Activated CD8-positive, alpha-beta T cell treated with anti-CD3 and anti-CD28 coated beads for 36 hours (primary cell): ENCODE measurements around the gene AOPEP. TPM values are rescaled to one million over a fixed set of nuclear protein-coding genes. Genes with fewer than 3 reads are reported as not detected.
A peak's percentile ranks its signal among the peaks of the same experiment; 100 is the strongest.

Source experiments
- ATAC-seq: fragments of 200-7000 bp; cut with Tn5 transposase; one replicate; pipeline ENCODE4 v1.10.0; 2021; ENCODE audit warnings: mild to moderate bottlenecking, moderate library complexity
- CTCF ChIA-PET: fragments of 350-600 bp; sonication (Branson Sonifier 250); formaldehyde crosslinking; loops from one replicate; lab custom pipeline; 2021; ENCODE audit warnings: antibody characterized with exemption; lab: Charles Lee
- POLR2A ChIA-PET: fragments of 350-600 bp; sonication (Branson Sonifier 250); formaldehyde crosslinking; loops from one replicate; lab custom pipeline; 2021; ENCODE audit warnings: antibody characterized with exemption; lab: Charles Lee
- DNase-seq: peaks from one replicate; pipeline ENCODE4 v3.0.0-alpha.2; 2020
- H3K27ac Mint-ChIP-seq: one replicate; pipeline ENCODE4 v1.8.0; 2021; ENCODE audit warnings: mild to moderate bottlenecking, mixed read lengths
- H3K27me3 Mint-ChIP-seq: one replicate; pipeline ENCODE4 v1.8.0; 2021; ENCODE audit warnings: mixed read lengths
- H3K36me3 Mint-ChIP-seq: one replicate; pipeline ENCODE4 v1.8.0; 2021; ENCODE audit warnings: low read depth, mixed read lengths
- H3K4me1 Mint-ChIP-seq: one replicate; pipeline ENCODE4 v1.8.0; 2021; ENCODE audit warnings: low read depth, mixed read lengths
- H3K4me3 Mint-ChIP-seq: one replicate; pipeline ENCODE4 v1.8.0; 2021; ENCODE audit warnings: mild to moderate bottlenecking, moderate library complexity, mixed read lengths
- H3K9me3 Mint-ChIP-seq: one replicate; pipeline ENCODE4 v1.8.0; 2021; ENCODE audit warnings: mixed read lengths
- CTCF ChIP-seq: fragments of 200-600 bp; IDR thresholded peaks from one replicate; pipeline ENCODE4 v1.8.0; 2022; ENCODE audit warnings: antibody characterized with exemption, mild to moderate bottlenecking
- intact Hi-C: fragments of 100-400 bp; cut with micrococcal nuclease; formaldehyde crosslinking; loops from one replicate; pipeline ENCODE4 v1.10.0; 2022
- total RNA-seq, 2 experiments: library from RNA; stranded (reverse); gene quantifications; one replicate each; pipeline ENCODE4 v1.2.3, GENCODE V29; 2021

AOPEP gene
- total RNA-seq, 2 experiments from 2014 or later: 7.1 to 8.7 TPM

GRCh38 chr9:94859226-94859625 lies 132.7 kb downstream of the AOPEP start:
- no peak for ATAC-seq
- no peak overlapping the region for H3K27ac Mint-ChIP-seq

GRCh38 chr9:94859891-94860290 lies 133.4 kb downstream of the AOPEP start:
- H3K27me3 Mint-ChIP-seq: no peaks in the 10 kb centered on the region
- ChIA-PET CTCF (no interaction called here), POLR2A (interaction anchor here (0.7 to 1.1 kb wide), 2 partner anchors 14 to 20 kb away, joined by 3 to 5 read pairs; no protein-coding TSS in a partner anchor)
- H3K4me1 Mint-ChIP-seq: peaks cover 33% of the 10 kb centered on the region
- H3K4me3 Mint-ChIP-seq: no peak overlapping the region
- intact Hi-C loops: loop anchor here (5.0 kb wide), 1 partner anchor 58 kb away; no protein-coding TSS in a partner anchor
- no peak for TF ChIP-seq CTCF
- H3K9me3 Mint-ChIP-seq: no peaks in the 10 kb centered on the region
- ATAC-seq (no peak), DNase-seq (no peak)
- H3K27ac Mint-ChIP-seq: peak overlapping the region; percentile 49
- H3K36me3 Mint-ChIP-seq: peaks cover 4% of the 10 kb centered on the region

More at GRCh38 chr9:94859226-94859625, 132.7 kb downstream of the AOPEP start:
- CTCF ChIA-PET: no interaction called here
- peaks cover 4% of the 10 kb centered on the region for H3K36me3 Mint-ChIP-seq
- no peaks in the 10 kb centered on the region for H3K27me3 Mint-ChIP-seq
- no peak for TF ChIP-seq CTCF
- peaks cover 32% of the 10 kb centered on the region for H3K4me1 Mint-ChIP-seq
- no peaks in the 10 kb centered on the region for H3K9me3 Mint-ChIP-seq
- no peak overlapping the region for H3K4me3 Mint-ChIP-seq
- POLR2A ChIA-PET: interaction anchor here (0.7 to 1.0 kb wide), 2 partner anchors 13 to 38 kb away, joined by 3 to 5 read pairs; no protein-coding TSS in a partner anchor
- intact Hi-C loops: no loop called here
- no peak for DNase-seq

GRCh38 chr9:94860678-94861588 lies 134.4 kb downstream of the AOPEP start:
- peaks cover 4% of the 10 kb centered on the region for H3K36me3 Mint-ChIP-seq
- ATAC-seq: peak; percentile 90
- TF ChIP-seq CTCF: no peak
- peak; percentile 85 for DNase-seq
- H3K27me3 Mint-ChIP-seq: no peaks in the 10 kb centered on the region
- intact Hi-C loops: loop anchor here (5.0 kb wide), 1 partner anchor 59 kb away; no protein-coding TSS in a partner anchor
- H3K4me1 Mint-ChIP-seq: peaks cover 33% of the 10 kb centered on the region
- no peaks in the 10 kb centered on the region for H3K9me3 Mint-ChIP-seq
- CTCF ChIA-PET: interaction anchor here (1.0 kb wide), 1 partner anchor 49 kb away, joined by 3 read pairs; no protein-coding TSS in a partner anchor
- POLR2A ChIA-PET: interaction anchor here (1.1 to 1.4 kb wide), 2 partner anchors 10 to 21 kb away, joined by 3 to 6 read pairs; no protein-coding TSS in a partner anchor
- peak overlapping the region; percentile 45 for H3K4me3 Mint-ChIP-seq
- peak overlapping the region; percentile 82 for H3K27ac Mint-ChIP-seq

- TF ChIP-seq CTCF: no peak
- H3K9me3 Mint-ChIP-seq: no peaks in the 10 kb centered on the region
- POLR2A ChIA-PET: interaction anchor here (1.4 kb wide), 1 partner anchor 11 kb away, joined by 6 read pairs; no protein-coding TSS in a partner anchor
- ATAC-seq: no peak
- intact Hi-C loops: loop anchor here (5.0 kb wide), 1 partner anchor 59 kb away; no protein-coding TSS in a partner anchor
- peaks cover 4% of the 10 kb centered on the region for H3K36me3 Mint-ChIP-seq
- peak overlapping the region; percentile 82 for H3K27ac Mint-ChIP-seq
- H3K27me3 Mint-ChIP-seq: no peaks in the 10 kb centered on the region
- DNase-seq: no peak
- CTCF ChIA-PET: interaction anchor here (1.0 kb wide), 1 partner anchor 48 kb away, joined by 3 read pairs; no protein-coding TSS in a partner anchor
- no peak overlapping the region for H3K4me3 Mint-ChIP-seq
- H3K4me1 Mint-ChIP-seq: peaks cover 33% of the 10 kb centered on the region
These were observed 135.2 kb downstream of the AOPEP start for GRCh38 chr9:94861589-94862272.
